Measurements from ENCODE around the gene P2RY6.

The P2RY6 gene

GRCh38 chr11:73236205-73236765 lies 35.9 kb upstream of the P2RY6 start:
- in situ Hi-C loops (cut with MboI; ENCODE audit: low pct_unique_long_range_greater_than_20kb, low sequenced_read_pairs), result no loop called here
- no peak for DNase-seq

DNA sequence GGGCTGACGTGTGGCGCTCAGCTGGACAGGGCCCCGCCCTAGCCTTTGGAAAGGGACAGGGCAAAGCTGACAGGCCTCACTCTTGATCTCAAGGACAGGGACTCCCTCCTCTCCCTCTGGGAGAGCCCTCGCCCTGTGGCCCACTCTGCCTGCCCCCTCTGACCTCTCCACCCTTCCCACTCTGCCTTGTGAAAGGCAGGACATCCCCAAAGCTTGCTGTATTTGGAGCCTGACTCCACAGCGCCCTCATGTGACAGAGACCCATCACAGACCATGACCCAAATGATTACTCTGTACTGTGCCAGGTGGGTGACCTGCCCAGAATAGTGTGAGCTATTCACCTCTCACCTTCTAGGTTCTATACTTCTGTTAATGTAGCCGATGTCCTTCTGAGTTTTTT lies 35.3 kb upstream of the P2RY6 start:
- peak; percentile 77 for DNase-seq
- in situ Hi-C loops (cut with MboI; ENCODE audit: low pct_unique_long_range_greater_than_20kb, low sequenced_read_pairs), result no loop called here

- in situ Hi-C loops (cut with MboI; ENCODE audit: low pct_unique_long_range_greater_than_20kb, low sequenced_read_pairs), result no loop called here
- no peak for DNase-seq
Observed at GRCh38 chr11:73237471-73238290, 34.5 kb upstream of the P2RY6 start.

DNA sequence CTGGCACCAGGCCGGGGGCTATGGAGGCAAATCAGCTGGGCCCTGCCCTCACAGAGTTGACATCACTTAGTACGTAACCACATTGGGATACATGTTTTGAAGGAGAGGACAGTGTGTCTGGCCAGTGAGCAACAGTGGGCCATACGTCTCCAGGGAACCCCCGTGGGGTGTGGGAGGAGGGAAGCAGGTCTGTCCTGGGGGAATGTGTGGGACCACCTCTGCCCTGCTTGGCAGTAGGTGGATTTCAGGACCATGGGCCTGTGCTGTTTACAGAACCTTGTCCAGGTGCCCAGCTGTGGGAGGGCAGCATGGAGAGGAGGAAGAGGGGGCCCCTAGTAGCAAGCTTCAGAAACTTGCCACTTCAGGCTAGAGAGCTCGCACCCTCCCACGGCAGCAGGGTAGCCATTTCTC lies 33.0 kb upstream of the P2RY6 start:
- in situ Hi-C loops (cut with MboI; ENCODE audit: low pct_unique_long_range_greater_than_20kb, low sequenced_read_pairs), result no loop called here
- no peak for DNase-seq

DNA sequence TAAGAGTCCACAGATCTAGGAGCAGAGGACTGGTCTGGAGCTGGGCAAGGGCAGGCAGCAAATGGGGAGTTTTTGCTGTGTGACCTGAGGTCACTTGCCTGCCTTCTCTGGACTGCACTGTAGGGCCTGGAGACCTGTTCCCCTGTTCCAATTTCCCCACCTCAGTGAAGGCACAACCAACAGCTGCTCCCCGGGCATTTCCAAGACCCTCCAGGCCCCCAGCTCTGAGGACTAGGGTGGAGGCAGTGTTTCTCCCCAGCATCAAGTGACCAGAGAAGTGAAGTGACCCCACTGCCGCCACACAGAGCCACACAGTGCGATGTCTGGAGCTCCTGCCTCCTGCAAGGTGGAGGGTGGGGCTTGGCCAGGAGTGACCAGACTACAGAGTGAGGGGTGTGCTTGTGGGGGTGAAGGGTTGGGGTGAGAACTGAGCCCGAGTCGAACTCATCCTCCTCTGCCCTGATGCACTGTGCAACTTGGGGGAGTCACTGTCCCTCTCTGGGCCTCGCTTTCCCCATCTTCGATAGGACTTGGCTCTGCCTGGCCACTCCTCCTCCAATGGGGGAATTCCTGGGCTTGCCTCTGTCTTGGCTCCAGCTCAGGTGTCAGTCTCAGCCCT lies 32.5 kb upstream of the P2RY6 start:
- in situ Hi-C loops (cut with MboI; ENCODE audit: low pct_unique_long_range_greater_than_20kb, low sequenced_read_pairs), result no loop called here
- DNase-seq, result no peak

GRCh38 chr11:73240190-73240781 lies 31.9 kb upstream of the P2RY6 start:
- DNase-seq, result no peak
- in situ Hi-C loops (cut with MboI; ENCODE audit: low pct_unique_long_range_greater_than_20kb, low sequenced_read_pairs), result no loop called here

DNA sequence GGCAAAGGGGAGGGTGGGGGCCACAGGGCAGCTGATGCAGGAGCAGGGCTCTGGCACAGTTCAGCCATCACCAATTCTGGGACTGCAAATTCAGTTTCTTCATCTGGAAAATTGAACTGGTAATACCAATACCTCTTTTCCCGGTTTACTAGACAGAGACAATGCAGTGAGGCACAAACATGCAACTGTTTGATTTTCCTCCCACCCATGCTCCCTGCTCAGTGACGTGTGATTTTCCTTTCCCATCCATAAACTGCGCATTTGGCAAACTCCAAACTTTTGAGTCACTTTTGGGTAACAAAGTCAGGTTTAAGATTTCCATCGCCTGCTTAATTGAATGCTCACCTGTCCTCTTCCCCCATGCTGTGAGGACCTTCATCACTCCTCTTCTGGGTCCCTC lies 30.8 kb upstream of the P2RY6 start:
- no peak for DNase-seq
- in situ Hi-C loops (cut with MboI; ENCODE audit: low pct_unique_long_range_greater_than_20kb, low sequenced_read_pairs), result no loop called here

- in situ Hi-C loops (cut with MboI; ENCODE audit: low pct_unique_long_range_greater_than_20kb, low sequenced_read_pairs), result no loop called here
- DNase-seq, result peak; percentile 93
Observed at GRCh38 chr11:73242251-73243092, 29.7 kb upstream of the P2RY6 start.

- no peak for DNase-seq
- in situ Hi-C loops (cut with MboI; ENCODE audit: low pct_unique_long_range_greater_than_20kb, low sequenced_read_pairs), result no loop called here
Observed at GRCh38 chr11:73243093-73243485, 29.0 kb upstream of the P2RY6 start.

DNA sequence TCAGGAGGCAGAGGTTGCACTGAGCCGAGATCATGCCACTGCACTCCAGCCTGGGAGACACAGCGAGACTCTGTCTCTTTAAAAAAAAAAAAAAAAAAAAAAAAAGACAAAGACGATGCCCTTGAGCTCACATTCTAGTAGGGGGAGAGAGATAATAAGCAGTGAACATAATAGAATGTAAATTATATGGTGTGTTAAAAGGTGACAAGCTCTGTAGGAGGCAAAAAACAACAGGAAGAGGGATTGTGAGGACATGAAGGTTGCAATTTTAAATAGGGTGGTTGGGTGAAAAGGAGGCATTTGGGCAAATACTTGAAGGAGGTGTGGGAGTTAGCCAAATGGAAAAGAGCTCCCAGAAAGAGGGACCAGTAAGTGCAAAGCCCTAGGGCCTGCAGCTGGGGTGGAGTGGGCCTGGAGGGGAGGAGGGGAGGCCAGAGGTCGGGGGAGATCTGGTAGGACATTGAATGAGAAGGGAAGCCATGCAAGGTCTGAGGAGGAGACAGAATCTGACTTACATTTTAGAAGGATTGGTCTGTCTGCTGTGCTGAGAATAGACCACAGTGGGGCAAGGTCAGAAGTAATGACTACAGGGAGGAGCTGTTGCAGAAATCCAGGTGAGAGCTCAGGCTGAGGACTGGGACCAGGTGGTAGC lies 27.4 kb upstream of the P2RY6 start:
- in situ Hi-C loops (cut with MboI; ENCODE audit: low pct_unique_long_range_greater_than_20kb, low sequenced_read_pairs), result no loop called here
- DNase-seq, result no peak

GRCh38 chr11:73245461-73245860 lies 26.7 kb upstream of the P2RY6 start:
- in situ Hi-C loops (cut with MboI; ENCODE audit: low pct_unique_long_range_greater_than_20kb, low sequenced_read_pairs), result no loop called here
- no peak for DNase-seq

DNA sequence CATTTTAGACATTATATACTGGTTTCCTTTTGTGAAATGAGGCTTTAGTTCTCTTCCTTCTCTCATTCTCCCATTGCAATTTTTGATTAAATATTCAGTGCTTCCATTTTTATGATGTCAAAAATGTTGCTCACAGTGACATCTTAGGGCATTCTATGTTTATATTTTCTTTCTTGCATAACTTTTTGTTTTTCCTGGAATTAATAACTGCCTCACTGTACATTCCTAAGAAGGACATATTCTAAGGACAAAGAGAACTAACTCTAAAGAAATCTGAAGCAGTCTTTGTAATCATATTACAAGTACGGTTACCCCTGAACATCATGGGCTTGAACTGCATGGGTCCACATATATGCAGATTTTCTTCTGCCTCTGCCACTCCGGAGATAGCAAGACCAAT lies 25.8 kb upstream of the P2RY6 start:
- in situ Hi-C loops (cut with MboI; ENCODE audit: low pct_unique_long_range_greater_than_20kb, low sequenced_read_pairs), result no loop called here
- DNase-seq, result no peak

- DNase-seq, result no peak
- in situ Hi-C loops (cut with MboI; ENCODE audit: low pct_unique_long_range_greater_than_20kb, low sequenced_read_pairs), result no loop called here
Observed at GRCh38 chr11:73248526-73249185, 23.5 kb upstream of the P2RY6 start.

DNA sequence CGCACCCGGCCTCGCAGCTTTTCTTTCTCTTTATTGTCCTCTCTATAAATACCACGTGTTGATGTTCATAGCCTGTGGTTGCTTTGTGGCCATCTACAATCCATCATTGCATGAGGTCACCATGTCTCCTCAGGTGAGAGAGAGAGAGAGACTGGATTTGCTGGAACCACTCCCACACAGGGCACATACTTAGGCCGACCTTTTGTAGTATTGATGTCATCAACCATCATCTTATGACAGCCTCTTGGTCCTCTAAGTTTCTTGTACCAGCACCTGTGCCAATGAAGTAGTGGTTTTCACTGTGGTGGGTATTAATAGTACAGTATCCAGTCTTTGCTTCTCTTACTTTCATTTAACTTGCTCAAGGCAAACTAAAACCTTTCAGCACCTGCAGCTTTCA lies 22.8 kb upstream of the P2RY6 start:
- in situ Hi-C loops (cut with MboI; ENCODE audit: low pct_unique_long_range_greater_than_20kb, low sequenced_read_pairs), result no loop called here
- no peak for DNase-seq

- in situ Hi-C loops (cut with MboI; ENCODE audit: low pct_unique_long_range_greater_than_20kb, low sequenced_read_pairs), result no loop called here
- DNase-seq, result peak; percentile 39
Observed at GRCh38 chr11:73249853-73250783, 22.0 kb upstream of the P2RY6 start.

GRCh38 chr11:73252577-73253191 lies 19.5 kb upstream of the P2RY6 start:
- DNase-seq, result peak; percentile 71
- in situ Hi-C loops (cut with MboI; ENCODE audit: low pct_unique_long_range_greater_than_20kb, low sequenced_read_pairs), result no loop called here
